Measurements from ENCODE around the gene GLS.

GLS gene

GRCh38 chr2:191013932-191014652 is 133.5 kb downstream of the GLS start, which contains the start of gene STAT1:
Gene STAT1 (minus strand): TSS chr2:191014171. CDS start chr2:191010003, 4,168 bp downstream.
- Histone ChIP-seq H3K27me3 (replicated peaks in 2 of 5; ENCODE audit: control insufficient read depth in 4 of 5, insufficient read depth in 5 of 5, low read length in 4 of 5) (no peaks in the 10 kb centered on the region), H3K9me3 (ENCODE audit: control extremely low read depth in 1 of 5, control insufficient read depth in 4 of 5, insufficient read depth in 2 of 5, low read depth in 1 of 5, low read length in 4 of 5) (no peaks in the 10 kb centered on the region), H3K4me1 (ENCODE audit: control extremely low read depth in 1 of 4, control insufficient read depth in 4 of 4, insufficient read depth in 4 of 4, low read length in 3 of 4) (peaks cover 16 to 37% (median 31%) of the 10 kb centered on the region in 4 experiments), H3K27ac (ENCODE audit: insufficient read depth in 1 of 2, low read depth in 1 of 2, low read length in 2 of 2, poor library complexity in 1 of 2, severe bottlenecking in 2 of 2) (peak within 1 kb of the TSS; percentile 86 to 93), H3K36me3 (ENCODE audit: control insufficient read depth in 4 of 4, insufficient read depth in 4 of 4, low read length in 3 of 4) (peaks cover 7 to 20% (median 15%) of the 10 kb centered on the region in 4 experiments), H3K4me3 (ENCODE audit: control insufficient read depth in 1 of 7, extremely low read depth in 1 of 7, insufficient read depth in 4 of 7, low read depth in 2 of 7, low read length in 6 of 7) (peak within 1 kb of the TSS; percentile 83 to 100 (median 98))
- POLR2A ChIA-PET: interaction anchor here (0.6 to 1.0 kb wide), 2 partner anchors 67 to 665 kb away, joined by 3 read pairs; no protein-coding TSS in a partner anchor
- under 1% methylated on average over 68 of the region's 68 CpGs for WGBS (ENCODE audit: insufficient coverage)
- peak; percentile 92 to 97 (median 97) for DNase-seq
- CTCF ChIA-PET: interaction anchor here (0.8 to 1.4 kb wide), 9 partner anchors 8 to 42 kb away, joined by 3 to 5 read pairs (median 4); no protein-coding TSS in a partner anchor

DNA sequence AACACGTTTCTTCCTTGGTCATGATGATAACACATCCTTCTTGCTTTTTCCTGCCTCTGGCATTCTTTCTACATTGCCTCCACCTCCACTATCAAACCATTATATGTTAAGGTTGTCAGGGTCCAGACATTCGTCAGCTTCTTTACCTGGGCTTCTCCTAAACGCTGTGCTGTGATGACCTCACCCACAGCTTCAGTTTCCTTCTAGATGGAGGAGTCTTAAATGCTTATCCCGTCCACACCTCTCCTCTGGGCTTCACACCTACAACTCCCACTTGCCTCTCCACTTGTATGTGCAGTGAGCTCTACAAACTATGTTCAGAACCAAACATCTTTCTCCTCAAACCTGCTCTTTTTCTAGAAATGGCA is 134.0 kb downstream of the GLS start:
- CTCF ChIA-PET: interaction anchor here (0.8 to 1.4 kb wide), 9 partner anchors 8 to 43 kb away, joined by 3 to 5 read pairs (median 4); no protein-coding TSS in a partner anchor
- POLR2A ChIA-PET: interaction anchor here (0.6 kb wide), 1 partner anchor 665 kb away, joined by 3 read pairs; no protein-coding TSS in a partner anchor
- Histone ChIP-seq H3K4me3 (ENCODE audit: control insufficient read depth in 1 of 7, extremely low read depth in 1 of 7, insufficient read depth in 4 of 7, low read depth in 2 of 7, low read length in 6 of 7) (peak overlapping the region in 6 of 7 experiments; percentile 56 to 100 (median 98)), H3K27ac (ENCODE audit: insufficient read depth in 1 of 2, low read depth in 1 of 2, low read length in 2 of 2, poor library complexity in 1 of 2, severe bottlenecking in 2 of 2) (peak overlapping the region; percentile 86 to 93), H3K27me3 (replicated peaks in 2 of 5; ENCODE audit: control insufficient read depth in 4 of 5, insufficient read depth in 5 of 5, low read length in 4 of 5) (no peaks in the 10 kb centered on the region), H3K9me3 (ENCODE audit: control extremely low read depth in 1 of 5, control insufficient read depth in 4 of 5, insufficient read depth in 2 of 5, low read depth in 1 of 5, low read length in 4 of 5) (no peaks in the 10 kb centered on the region), H3K4me1 (ENCODE audit: control extremely low read depth in 1 of 4, control insufficient read depth in 4 of 4, insufficient read depth in 4 of 4, low read length in 3 of 4) (peaks cover 16 to 43% (median 33%) of the 10 kb centered on the region in 4 experiments), H3K36me3 (ENCODE audit: control insufficient read depth in 4 of 4, insufficient read depth in 4 of 4, low read length in 3 of 4) (peaks cover 6 to 16% (median 13%) of the 10 kb centered on the region in 4 experiments)
- 67% methylated on average over 4 of the region's 4 CpGs for WGBS (ENCODE audit: insufficient coverage)
- no peak for DNase-seq
